ENCODE data around the gene ACO1. TPM values are rescaled to one million over a fixed set of nuclear protein-coding genes. Genes with fewer than 3 reads are reported as not detected.
"Not testable (repeated sequence)": the region's sequence is repeated elsewhere in the genome, so short reads cannot be mapped to it uniquely, and the experiment has no call there.

The ACO1 gene
- 14.0 TPM for total RNA-seq

GRCh38 chr9:32384364-32385151 lies at the start of gene ACO1:
Gene ACO1, plus strand, starts transcription at chr9:32384643. Its CDS starts 20,864 bp downstream, at chr9:32405507.
- peak; percentile 97 for ATAC-seq

- no peak for ATAC-seq
These were observed 49.2 kb upstream of the ACO1 start for GRCh38 chr9:32334916-32335895.

GRCh38 chr9:32339424-32339823 lies 45.0 kb upstream of the ACO1 start:
- ATAC-seq, result no peak

- no peak for ATAC-seq
These were observed 44.1 kb upstream of the ACO1 start for GRCh38 chr9:32340361-32340760.

GRCh38 chr9:32344551-32345182 lies 39.8 kb upstream of the ACO1 start:
- ATAC-seq, result peak; percentile 52

GRCh38 chr9:32345243-32345642 lies 39.2 kb upstream of the ACO1 start:
- no peak for ATAC-seq

GRCh38 chr9:32347571-32347970 lies 36.9 kb upstream of the ACO1 start:
- no peak for ATAC-seq

- no peak for ATAC-seq
These were observed 36.2 kb upstream of the ACO1 start for GRCh38 chr9:32348106-32348695.

GRCh38 chr9:32349013-32349412 lies 35.4 kb upstream of the ACO1 start:
- no peak for ATAC-seq

GRCh38 chr9:32350682-32351081 lies 33.8 kb upstream of the ACO1 start:
- no peak for ATAC-seq

- ATAC-seq, result no peak
These were observed 32.6 kb upstream of the ACO1 start for GRCh38 chr9:32351845-32352244.

- ATAC-seq, result not testable (repeated sequence)
These were observed 31.0 kb upstream of the ACO1 start for GRCh38 chr9:32353476-32353875.

GRCh38 chr9:32359452-32359851 lies 25.0 kb upstream of the ACO1 start:
- ATAC-seq, result no peak

- ATAC-seq, result no peak
These were observed 23.3 kb upstream of the ACO1 start for GRCh38 chr9:32360983-32361673.

GRCh38 chr9:32371279-32371678 lies 13.2 kb upstream of the ACO1 start:
- no peak for ATAC-seq

- ATAC-seq, result no peak
These were observed 12.8 kb upstream of the ACO1 start for GRCh38 chr9:32371679-32372078.

GRCh38 chr9:32376285-32376684 lies 8.2 kb upstream of the ACO1 start:
- ATAC-seq, result no peak

- ATAC-seq, result peak; percentile 81
These were observed 5.9 kb upstream of the ACO1 start for GRCh38 chr9:32378496-32378895.

GRCh38 chr9:32378993-32379729 lies 5.3 kb upstream of the ACO1 start:
- peak; percentile 91 for ATAC-seq

GRCh38 chr9:32380944-32381343 lies 3.5 kb upstream of the ACO1 start:
- ATAC-seq, result no peak
